Activated naive CD8-positive, alpha-beta T cell treated with anti-CD3 and anti-CD28 coated beads for 36 hours (primary cell): Measurements from ENCODE around the gene ITGAV. TPM values are rescaled to one million over a fixed set of nuclear protein-coding genes. Genes with fewer than 3 reads are reported as not detected.

Experiments used
- DNase-seq: peaks from one replicate; pipeline ENCODE4 v3.0.0; 2021
- H3K27ac Mint-ChIP-seq: one replicate; pipeline ENCODE4 v1.8.0; 2022; ENCODE audit warnings: mild to moderate bottlenecking, moderate library complexity, mixed read lengths
- H3K27me3 Mint-ChIP-seq: one replicate; pipeline ENCODE4 v1.8.0; 2022; ENCODE audit warnings: mild to moderate bottlenecking, mixed read lengths
- H3K36me3 Mint-ChIP-seq: one replicate; pipeline ENCODE4 v1.8.0; 2021; ENCODE audit warnings: mild to moderate bottlenecking, mixed read lengths
- H3K4me1 Mint-ChIP-seq: one replicate; pipeline ENCODE4 v1.8.0; 2021; ENCODE audit warnings: mixed read lengths
- H3K4me3 Mint-ChIP-seq: one replicate; pipeline ENCODE4 v1.8.0; 2022; ENCODE audit warnings: mild to moderate bottlenecking, moderate library complexity, mixed read lengths
- H3K9me3 Mint-ChIP-seq: one replicate; pipeline ENCODE4 v1.8.0; 2022; ENCODE audit warnings: mixed read lengths
- total RNA-seq, 2 experiments: library from RNA; stranded (reverse); gene quantifications; one replicate each; pipeline ENCODE4 v1.2.3, GENCODE V29; 2021

ITGAV gene
- total RNA-seq, 2 experiments from 2014 or later, result 3.6 to 3.9 TPM

DNA sequence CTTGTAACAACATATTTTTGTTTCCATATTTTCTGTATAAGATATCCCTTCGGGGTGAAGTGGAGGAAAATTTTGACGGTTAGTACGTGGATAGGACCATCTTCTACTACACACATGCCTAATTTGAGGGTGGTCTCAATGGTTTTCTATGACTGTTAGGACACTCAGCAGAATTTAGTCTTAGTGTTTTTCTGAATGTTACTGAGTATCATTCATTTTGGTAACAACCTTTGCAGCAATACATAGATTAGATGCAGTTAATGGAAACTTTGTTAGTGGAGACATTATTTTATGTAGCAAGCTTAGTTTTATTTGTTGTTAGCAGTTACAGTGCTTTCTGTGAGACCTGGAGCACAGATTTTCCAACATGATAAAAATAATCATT lies 1.6 kb downstream of the ITGAV start:
- peak overlapping the region; percentile 86 for H3K4me3 Mint-ChIP-seq
- peaks cover 23% of the 10 kb centered on the region for H3K4me1 Mint-ChIP-seq
- H3K27me3 Mint-ChIP-seq, result no peaks in the 10 kb centered on the region
- no peak for DNase-seq
- H3K27ac Mint-ChIP-seq, result no peak overlapping the region
- no peaks in the 10 kb centered on the region for H3K36me3 Mint-ChIP-seq
- H3K9me3 Mint-ChIP-seq, result no peaks in the 10 kb centered on the region

DNA sequence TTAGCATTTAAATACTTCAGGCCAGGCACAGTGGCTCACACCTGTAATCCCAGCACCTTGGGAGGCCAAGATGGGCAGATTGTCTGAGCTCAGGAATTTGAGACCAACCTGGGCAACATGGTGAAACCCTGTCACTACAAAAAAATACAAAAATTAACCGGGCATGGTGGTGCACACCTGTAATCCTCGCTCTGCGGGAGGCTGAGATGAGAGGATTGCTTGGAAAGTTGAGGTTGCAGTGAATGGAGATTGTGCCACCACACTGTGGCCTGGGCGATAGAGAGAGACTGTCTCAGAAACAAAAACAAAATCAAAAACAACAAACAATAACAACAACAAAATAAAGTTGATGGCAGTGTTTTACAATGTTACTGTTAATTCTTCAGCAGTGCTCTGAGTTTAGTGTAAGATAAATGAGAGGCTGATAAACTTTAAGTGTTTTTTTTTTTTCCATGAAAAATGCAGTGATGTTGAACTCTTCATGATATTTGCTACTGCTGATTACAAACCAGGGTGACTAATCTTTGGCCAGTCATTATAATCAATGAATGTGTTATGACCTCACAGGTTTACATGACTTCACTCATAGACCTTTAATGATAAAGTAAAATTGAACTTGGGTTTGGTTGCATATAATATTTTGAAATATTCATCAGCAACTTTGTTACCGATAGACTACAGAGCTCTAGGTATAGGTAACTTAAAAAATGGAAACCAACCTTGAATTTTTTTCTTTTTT lies 2.5 kb downstream of the ITGAV start:
- no peaks in the 10 kb centered on the region for H3K9me3 Mint-ChIP-seq
- no peaks in the 10 kb centered on the region for H3K27me3 Mint-ChIP-seq
- H3K36me3 Mint-ChIP-seq, result no peaks in the 10 kb centered on the region
- H3K4me3 Mint-ChIP-seq, result no peak overlapping the region
- H3K4me1 Mint-ChIP-seq, result peaks cover 23% of the 10 kb centered on the region
- H3K27ac Mint-ChIP-seq, result no peak overlapping the region
- no peak for DNase-seq

DNA sequence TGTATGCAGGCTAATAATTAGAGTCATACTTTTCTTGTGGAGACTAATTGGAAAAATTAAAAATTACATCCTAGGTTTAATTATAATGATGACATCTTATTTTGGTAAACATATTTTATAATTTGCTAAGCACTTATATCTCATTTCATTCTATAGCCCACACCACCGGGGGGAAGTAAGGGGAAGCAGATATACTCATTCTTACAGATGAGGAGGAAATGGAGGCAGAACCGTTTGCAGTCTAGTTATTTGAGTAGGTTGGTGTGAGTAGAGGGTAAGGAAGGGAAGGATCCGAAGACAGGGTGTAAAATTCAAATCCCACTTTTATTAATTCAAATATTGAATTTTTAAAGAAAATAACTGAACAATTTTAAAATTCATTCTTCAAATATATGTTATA lies 3.7 kb downstream of the ITGAV start:
- Mint-ChIP-seq H3K9me3 (no peaks in the 10 kb centered on the region), H3K4me1 (peaks cover 23% of the 10 kb centered on the region), H3K27ac (no peak overlapping the region), H3K36me3 (no peaks in the 10 kb centered on the region), H3K27me3 (no peaks in the 10 kb centered on the region), H3K4me3 (no peak overlapping the region)
- DNase-seq, result no peak

DNA sequence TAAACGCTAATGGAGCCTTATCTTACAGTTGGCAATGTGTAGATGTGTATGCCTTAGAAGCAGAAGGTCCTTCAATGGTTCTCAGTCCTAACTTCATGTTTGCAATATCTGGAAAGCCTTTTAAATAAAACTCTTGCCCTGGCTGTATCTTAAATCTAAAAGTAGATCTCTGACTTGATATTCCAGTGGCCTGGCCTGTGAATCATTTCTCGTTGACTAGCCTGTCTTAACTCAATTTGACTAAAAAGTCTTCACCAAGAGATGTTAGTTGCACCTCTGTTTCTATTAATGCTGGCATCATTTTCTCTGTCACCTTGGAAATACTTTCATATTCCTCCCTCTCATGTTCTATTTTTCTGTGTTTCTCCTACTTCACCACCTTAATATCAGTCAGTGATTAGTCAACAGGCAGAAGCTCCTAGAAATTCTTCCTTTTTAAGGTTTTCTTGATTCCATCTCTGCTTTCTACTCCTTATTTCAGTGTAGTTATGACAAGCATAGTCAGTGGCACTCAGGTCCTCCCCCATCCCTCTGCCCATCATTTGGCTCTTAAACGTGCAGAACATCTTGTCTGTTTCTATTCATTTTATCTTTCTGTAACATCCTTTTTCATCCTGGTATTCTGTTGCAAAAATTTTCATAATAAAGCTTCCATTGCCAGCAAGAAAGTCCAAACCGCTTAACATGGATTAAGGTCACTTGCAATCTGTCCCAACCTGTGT lies 4.3 kb downstream of the ITGAV start:
- no peak for DNase-seq
- no peaks in the 10 kb centered on the region for H3K27me3 Mint-ChIP-seq
- H3K9me3 Mint-ChIP-seq, result no peaks in the 10 kb centered on the region
- no peaks in the 10 kb centered on the region for H3K36me3 Mint-ChIP-seq
- H3K27ac Mint-ChIP-seq, result no peak overlapping the region
- H3K4me3 Mint-ChIP-seq, result no peak overlapping the region
- peaks cover 20% of the 10 kb centered on the region for H3K4me1 Mint-ChIP-seq

DNA sequence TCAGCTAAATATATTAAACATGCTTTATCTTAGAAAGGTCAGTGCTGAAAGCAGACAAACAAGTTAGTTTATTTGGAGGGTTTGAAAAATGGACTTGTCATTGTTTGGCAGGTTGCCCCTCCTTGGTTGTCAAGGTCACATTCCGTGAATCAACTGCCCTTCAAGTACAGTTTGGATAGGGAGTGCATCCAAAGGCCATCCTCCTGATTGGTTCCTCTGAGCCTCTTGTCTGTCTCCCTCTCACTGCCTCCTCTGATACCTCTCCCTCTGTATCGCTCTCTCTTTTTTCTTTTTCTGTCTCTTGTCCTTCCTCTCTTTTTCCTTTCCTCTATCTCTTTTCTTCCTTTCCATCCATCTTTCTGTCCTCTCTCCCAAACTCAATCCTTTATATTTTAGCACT lies 5.4 kb downstream of the ITGAV start:
- H3K4me1 Mint-ChIP-seq, result peaks cover 18% of the 10 kb centered on the region
- H3K4me3 Mint-ChIP-seq, result no peak overlapping the region
- H3K27me3 Mint-ChIP-seq, result no peaks in the 10 kb centered on the region
- no peaks in the 10 kb centered on the region for H3K9me3 Mint-ChIP-seq
- no peak overlapping the region for H3K27ac Mint-ChIP-seq
- DNase-seq, result no peak
- H3K36me3 Mint-ChIP-seq, result no peaks in the 10 kb centered on the region

DNA sequence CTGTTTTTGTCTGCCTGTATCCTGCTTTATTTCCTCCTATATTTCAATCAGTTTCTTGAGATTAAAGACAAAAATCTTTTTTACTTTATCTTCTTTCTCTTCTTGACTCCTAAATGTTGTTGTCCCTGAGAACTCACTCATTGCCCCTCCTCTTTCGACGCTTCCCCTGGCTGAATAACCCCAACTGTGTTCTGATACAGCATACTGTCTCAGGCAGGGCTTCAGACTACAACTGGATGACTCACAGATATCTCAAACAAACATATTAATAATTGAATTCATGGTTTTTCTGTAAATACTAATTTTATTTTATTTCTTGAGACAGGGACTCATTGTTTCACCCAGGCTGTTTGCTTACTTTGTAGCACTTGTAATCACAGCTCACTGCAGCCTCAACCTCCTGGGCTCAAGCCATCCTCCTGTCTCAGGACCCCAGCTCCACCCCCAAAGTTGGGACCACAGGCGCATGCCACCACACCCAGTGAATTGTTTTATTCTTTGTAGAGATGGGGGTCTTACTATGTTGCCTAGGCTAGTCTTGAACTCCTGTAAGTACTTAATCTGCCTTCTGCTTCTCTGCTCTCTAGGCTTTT lies 9.4 kb downstream of the ITGAV start:
- DNase-seq, result no peak
- Mint-ChIP-seq H3K36me3 (peaks cover 2% of the 10 kb centered on the region), H3K9me3 (no peaks in the 10 kb centered on the region), H3K4me1 (peaks cover under 1% of the 10 kb centered on the region), H3K4me3 (no peak overlapping the region), H3K27ac (no peak overlapping the region), H3K27me3 (no peaks in the 10 kb centered on the region)

DNA sequence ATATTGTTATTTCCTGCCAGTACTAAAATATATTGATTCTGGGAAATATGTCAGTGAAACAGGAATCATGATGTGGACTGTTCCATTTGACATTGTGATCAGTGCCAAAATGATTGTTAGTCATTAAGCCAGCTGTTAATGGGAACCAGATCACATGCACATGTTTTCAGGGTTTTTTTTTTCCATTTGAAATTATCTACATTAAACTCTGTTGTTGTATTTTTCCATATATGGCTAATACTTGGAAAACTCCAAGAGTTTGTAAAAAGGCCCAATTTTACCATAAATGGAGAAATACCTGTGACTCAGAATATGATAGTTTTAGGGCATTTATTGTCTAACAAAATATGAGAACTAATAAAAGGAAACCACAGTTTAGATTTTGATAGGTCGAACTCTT lies 13.4 kb downstream of the ITGAV start:
- H3K27ac Mint-ChIP-seq, result no peak overlapping the region
- H3K27me3 Mint-ChIP-seq, result no peaks in the 10 kb centered on the region

DNA sequence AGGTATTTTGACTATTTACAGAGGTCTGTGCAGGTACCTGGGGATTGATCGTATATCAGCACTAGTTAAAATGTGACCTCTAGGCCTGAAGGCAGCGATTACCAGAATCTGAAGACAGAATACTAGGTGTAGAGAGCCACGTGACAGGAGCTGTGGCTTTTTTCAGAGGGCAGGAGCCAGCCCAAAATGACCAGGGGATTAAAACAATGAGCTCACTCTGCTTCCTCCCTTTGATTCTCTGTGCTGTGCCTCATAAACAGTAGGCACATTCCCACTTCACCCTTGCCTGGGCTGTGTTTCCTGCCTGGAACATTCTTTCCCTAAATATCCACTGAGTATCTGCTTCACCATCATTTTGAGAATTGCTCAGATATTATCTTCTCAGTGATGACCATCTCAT lies 15.2 kb downstream of the ITGAV start:
- no peaks in the 10 kb centered on the region for H3K9me3 Mint-ChIP-seq
- H3K36me3 Mint-ChIP-seq, result peaks cover 2% of the 10 kb centered on the region
- H3K27me3 Mint-ChIP-seq, result no peaks in the 10 kb centered on the region
- no peak overlapping the region for H3K27ac Mint-ChIP-seq
- no peak overlapping the region for H3K4me3 Mint-ChIP-seq
- DNase-seq, result no peak
- H3K4me1 Mint-ChIP-seq, result no peaks in the 10 kb centered on the region

More for the DNA sequence above, 13.4 kb downstream of the ITGAV start:
- Mint-ChIP-seq H3K9me3 (no peaks in the 10 kb centered on the region), H3K4me1 (no peaks in the 10 kb centered on the region), H3K36me3 (peaks cover 2% of the 10 kb centered on the region), H3K4me3 (no peak overlapping the region)
- DNase-seq, result no peak

DNA sequence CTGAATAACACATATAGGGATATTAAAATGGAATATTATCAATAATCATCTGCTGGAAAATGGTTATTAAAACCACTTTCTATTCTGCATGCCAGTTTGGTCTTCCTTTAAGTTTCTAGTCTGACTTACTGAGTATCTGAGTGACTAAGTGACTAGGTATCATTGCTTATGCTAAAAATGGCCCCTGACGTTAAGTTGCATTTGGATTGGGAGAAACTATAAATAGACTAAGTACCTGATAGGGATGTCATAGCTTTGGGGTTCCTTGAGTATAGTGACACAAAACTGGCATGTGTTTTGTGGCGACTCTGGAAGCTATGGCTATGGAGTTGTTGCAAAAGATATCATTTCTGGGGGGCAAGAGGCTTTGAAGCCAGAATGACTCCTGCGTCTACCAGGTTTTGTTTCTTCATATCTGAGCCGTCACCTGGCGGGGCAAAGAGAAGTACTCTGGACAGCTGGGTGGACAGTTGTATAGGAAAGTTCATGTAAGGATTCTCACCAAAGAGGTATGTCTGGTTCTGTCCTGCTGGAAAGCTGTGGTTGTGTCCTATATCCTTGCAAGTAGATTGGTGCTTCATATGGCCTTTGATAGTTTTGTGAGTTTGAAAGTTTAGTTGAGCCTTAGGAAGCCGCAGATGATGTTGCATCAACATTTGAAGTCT lies 17.9 kb downstream of the ITGAV start:
- Mint-ChIP-seq H3K27me3 (no peaks in the 10 kb centered on the region), H3K36me3 (peaks cover 3% of the 10 kb centered on the region), H3K4me3 (no peak overlapping the region), H3K27ac (no peak overlapping the region), H3K9me3 (no peaks in the 10 kb centered on the region), H3K4me1 (peaks cover 3% of the 10 kb centered on the region)
- no peak for DNase-seq

DNA sequence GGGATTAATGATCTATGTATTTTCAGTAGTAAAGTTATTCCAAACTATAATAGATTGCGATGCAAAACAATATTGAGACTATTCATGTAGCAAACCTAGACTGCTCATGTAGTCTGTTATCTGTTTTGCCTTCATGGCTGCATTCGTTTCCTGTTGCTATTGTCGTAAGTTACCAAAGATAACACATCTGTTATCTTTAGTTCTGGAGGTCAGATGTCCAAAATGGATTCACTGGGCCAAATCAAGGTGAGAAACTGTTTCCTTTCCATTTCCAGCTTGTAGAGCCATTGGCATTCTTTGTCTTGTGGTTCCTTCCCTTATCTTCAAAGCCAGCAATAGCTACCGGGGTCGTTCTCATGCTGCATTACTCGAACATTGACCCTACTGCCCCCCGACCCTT lies 20.9 kb downstream of the ITGAV start:
- no peak overlapping the region for H3K27ac Mint-ChIP-seq
- H3K4me1 Mint-ChIP-seq, result peaks cover 3% of the 10 kb centered on the region
- H3K9me3 Mint-ChIP-seq, result no peaks in the 10 kb centered on the region
- no peak overlapping the region for H3K4me3 Mint-ChIP-seq
- peaks cover 4% of the 10 kb centered on the region for H3K36me3 Mint-ChIP-seq
- no peak for DNase-seq
- no peaks in the 10 kb centered on the region for H3K27me3 Mint-ChIP-seq

DNA sequence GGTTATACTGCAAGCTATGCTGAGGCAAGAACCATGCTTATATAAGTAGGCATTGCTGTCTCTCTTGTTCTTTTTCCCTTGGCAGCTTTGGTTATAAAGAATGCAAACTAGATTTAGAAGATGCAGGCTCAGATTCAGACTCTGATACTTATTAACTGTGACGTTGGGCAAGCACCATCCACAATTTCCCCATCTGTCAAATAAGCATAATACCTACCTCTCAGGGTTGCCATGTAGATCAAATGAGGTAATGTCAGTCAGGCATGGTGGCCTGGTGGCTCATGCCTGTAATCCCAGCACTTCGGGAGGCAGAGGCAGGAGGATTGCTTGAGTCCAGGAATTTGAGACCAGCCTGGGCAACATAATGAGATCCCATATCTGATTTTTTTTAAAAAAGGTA lies 21.7 kb downstream of the ITGAV start:
- no peak overlapping the region for H3K27ac Mint-ChIP-seq
- no peak for DNase-seq
- H3K4me3 Mint-ChIP-seq, result no peak overlapping the region
- H3K36me3 Mint-ChIP-seq, result peaks cover 4% of the 10 kb centered on the region
- peaks cover 3% of the 10 kb centered on the region for H3K4me1 Mint-ChIP-seq
- H3K9me3 Mint-ChIP-seq, result no peaks in the 10 kb centered on the region
- H3K27me3 Mint-ChIP-seq, result no peaks in the 10 kb centered on the region

DNA sequence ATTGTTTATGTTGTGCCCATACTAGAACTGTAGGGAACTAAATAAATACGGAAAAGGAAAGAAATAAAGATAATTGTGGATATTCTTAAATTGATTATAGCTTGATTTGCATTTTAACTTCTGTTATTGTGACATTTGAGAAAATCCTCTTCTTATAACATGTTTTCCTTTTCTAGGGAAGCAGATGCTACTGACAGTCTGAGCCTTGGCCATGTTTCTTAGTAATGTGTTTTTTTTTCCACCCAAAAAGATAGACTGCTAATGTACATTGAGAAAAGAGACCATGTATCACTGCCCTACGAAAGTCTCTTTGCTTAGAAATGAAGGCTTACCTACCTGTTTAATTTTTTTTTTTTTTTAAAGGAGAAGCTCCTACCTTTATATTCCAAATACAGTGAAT lies 22.2 kb downstream of the ITGAV start:
- H3K4me1 Mint-ChIP-seq, result peaks cover 3% of the 10 kb centered on the region
- DNase-seq, result no peak
- H3K4me3 Mint-ChIP-seq, result no peak overlapping the region
- no peak overlapping the region for H3K27ac Mint-ChIP-seq
- H3K9me3 Mint-ChIP-seq, result no peaks in the 10 kb centered on the region
- no peaks in the 10 kb centered on the region for H3K27me3 Mint-ChIP-seq
- peaks cover 4% of the 10 kb centered on the region for H3K36me3 Mint-ChIP-seq

DNA sequence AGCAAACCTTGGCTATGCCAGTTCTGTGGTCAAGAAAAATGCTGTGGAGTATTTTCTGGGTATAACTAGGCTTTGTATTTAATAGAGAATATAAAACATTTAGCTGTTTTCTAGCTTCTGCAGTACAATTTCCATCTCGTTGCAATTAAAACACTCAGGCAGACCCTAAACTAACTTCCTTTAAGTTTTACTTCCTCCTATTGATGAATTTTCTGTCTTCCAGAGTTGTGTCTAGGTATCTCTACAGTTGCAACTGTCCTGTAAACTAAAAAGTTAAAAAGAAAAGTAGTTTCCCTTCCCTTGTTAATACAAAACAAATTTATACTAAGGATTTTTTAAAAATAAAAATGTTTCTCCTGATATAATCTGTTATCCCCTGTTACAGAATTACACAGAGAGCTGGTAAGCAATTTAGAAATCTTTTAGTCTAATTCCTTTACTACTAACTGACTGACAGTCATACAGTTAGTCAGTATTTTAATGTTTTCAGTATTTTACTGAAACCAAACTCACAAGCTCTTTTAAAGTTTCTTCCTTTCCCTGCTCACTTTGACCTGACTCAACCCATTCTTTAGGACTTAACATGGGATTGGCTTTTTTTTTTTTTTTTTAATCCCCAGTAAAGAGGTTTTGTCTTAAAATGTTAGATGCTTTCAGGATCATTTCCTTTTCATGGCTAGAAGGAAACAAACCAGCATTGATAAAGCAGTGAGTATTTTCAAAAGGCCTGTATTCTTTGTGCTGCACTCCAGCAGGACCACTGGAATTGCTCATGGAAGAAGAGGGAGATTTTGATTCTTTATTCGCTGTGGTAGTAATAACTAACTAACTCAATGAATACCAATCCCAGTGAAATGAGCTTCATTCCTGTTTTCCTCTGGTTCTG lies 22.9 kb downstream of the ITGAV start:
- Mint-ChIP-seq H3K9me3 (no peaks in the 10 kb centered on the region), H3K4me1 (peaks cover 3% of the 10 kb centered on the region), H3K4me3 (no peak overlapping the region), H3K27me3 (no peaks in the 10 kb centered on the region), H3K27ac (no peak overlapping the region), H3K36me3 (peaks cover 4% of the 10 kb centered on the region)
- DNase-seq, result no peak

DNA sequence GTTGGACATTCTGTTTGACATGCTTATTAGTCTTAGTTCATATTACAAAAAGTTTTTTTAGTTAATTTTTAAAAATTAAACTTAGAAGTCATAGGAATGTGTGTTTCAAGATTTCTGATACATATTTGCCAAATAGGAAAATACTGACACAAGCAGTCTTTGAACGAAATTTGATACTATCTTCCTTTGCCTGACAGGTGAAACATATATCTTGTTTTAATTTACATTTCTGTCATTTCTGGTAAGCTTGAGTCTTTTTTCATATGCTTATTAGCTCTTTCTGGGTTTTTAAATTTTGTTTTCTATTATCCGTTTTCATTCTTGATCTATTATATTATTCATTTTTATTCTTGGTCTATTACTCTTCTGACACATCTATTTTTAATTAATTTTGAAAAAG lies 24.5 kb downstream of the ITGAV start:
- H3K27me3 Mint-ChIP-seq, result no peaks in the 10 kb centered on the region
- DNase-seq, result no peak
- H3K4me1 Mint-ChIP-seq, result peaks cover 3% of the 10 kb centered on the region
- H3K36me3 Mint-ChIP-seq, result peaks cover 4% of the 10 kb centered on the region
- H3K27ac Mint-ChIP-seq, result no peak overlapping the region
- H3K9me3 Mint-ChIP-seq, result no peaks in the 10 kb centered on the region
- no peak overlapping the region for H3K4me3 Mint-ChIP-seq
